ENCODE measurements around the gene TRIM62.

GRCh38 chr1:33142483-33143064 is 39.3 kb downstream of the TRIM62 start:
- TF ChIP-seq CTCF (IDR thresholded peaks at IDR 0.05) (no peak), POLR2AphosphoS5 (IDR thresholded peaks at IDR 0.05) (no peak)

All from breast epithelium (tissue), 3 donors.